GM23338 (cell line): Measurements from ENCODE around the gene MBD6. TPM values are rescaled to one million over a fixed set of nuclear protein-coding genes. Genes with fewer than 3 reads are reported as not detected.

Experiments
- ATAC-seq: fragments of 200-7000 bp; cut with Tn5 transposase; 3 replicates; pipeline ENCODE4 v1.9.1; 2020
- DNase-seq: peaks from one replicate; pipeline ENCODE4 v3.0.0-alpha.2; 2015; ENCODE audit warnings: low spot score
- H2AFZ ChIP-seq: fragments of 200-600 bp; sonication (generic); 2 replicates; pipeline ENCODE4 v1.8.0; 2016; ENCODE audit warnings: antibody characterized with exemption, mild to moderate bottlenecking, moderate library complexity
- H3F3A ChIP-seq: fragments of 200-600 bp; sonication (generic); replicated peaks from 2 replicates; pipeline ENCODE4 v1.8.0; 2017; ENCODE audit warnings: antibody characterized with exemption, mixed run types, low read depth
- H3K27ac ChIP-seq: fragments of 200-600 bp; sonication (generic); 2 replicates; pipeline ENCODE4 v1.6.1; 2016; ENCODE audit warnings: low read depth
- H3K27me3 ChIP-seq: fragments of 200-600 bp; sonication (generic); 2 replicates; pipeline ENCODE4 v1.8.0; 2016; ENCODE audit warnings: mild to moderate bottlenecking, mixed run types, moderate library complexity; ENCODE audit not compliant: insufficient read depth
- H3K36me3 ChIP-seq: fragments of 200-600 bp; sonication (generic); 2 replicates; pipeline ENCODE4 v1.8.0; 2016; ENCODE audit warnings: mild to moderate bottlenecking; ENCODE audit not compliant: insufficient read depth
- H3K4me1 ChIP-seq: fragments of 200-600 bp; sonication (generic); 2 replicates; pipeline ENCODE4 v1.8.0; 2016; ENCODE audit warnings: mild to moderate bottlenecking, moderate library complexity; ENCODE audit not compliant: insufficient read depth
- H3K4me2 ChIP-seq: fragments of 200-600 bp; sonication (generic); 2 replicates; pipeline ENCODE4 v1.7.1; 2017; ENCODE audit warnings: mixed run types
- H3K4me3 ChIP-seq: fragments of 200-600 bp; sonication (generic); 2 replicates; pipeline ENCODE4 v1.6.1; 2016; ENCODE audit warnings: mixed run types
- H3K79me2 ChIP-seq: fragments of 200-600 bp; sonication (generic); replicated peaks from 2 replicates; pipeline ENCODE4 v1.8.0; 2017; ENCODE audit warnings: mild to moderate bottlenecking; ENCODE audit not compliant: insufficient read depth
- H3K9me2 ChIP-seq: fragments of 200-600 bp; sonication (generic); 2 replicates; pipeline ENCODE4 v1.8.0; 2017; ENCODE audit not compliant: insufficient read depth
- H4K20me1 ChIP-seq: fragments of 200-600 bp; sonication (generic); replicated peaks from 2 replicates; pipeline ENCODE4 v1.8.0; 2017; ENCODE audit warnings: mild to moderate bottlenecking; ENCODE audit not compliant: insufficient read depth
- H3K27ac Mint-ChIP-seq: 2 replicates; pipeline ENCODE4 v1.8.0; 2020; ENCODE audit warnings: inconsistent platforms, mild to moderate bottlenecking, moderate library complexity, mixed read lengths
- H3K27me3 Mint-ChIP-seq: 3 replicates; pipeline ENCODE4 v1.8.0; 2022; ENCODE audit warnings: low read depth, mild to moderate bottlenecking, moderate library complexity, mixed read lengths, inconsistent platforms; ENCODE audit not compliant: insufficient read depth, poor library complexity
- H3K36me3 Mint-ChIP-seq: 3 replicates; pipeline ENCODE4 v1.8.0; 2021; ENCODE audit warnings: low read depth, mild to moderate bottlenecking, inconsistent platforms, moderate library complexity, mixed read lengths
- H3K4me1 Mint-ChIP-seq: 3 replicates; pipeline ENCODE4 v1.8.0; 2020; ENCODE audit warnings: mild to moderate bottlenecking, inconsistent platforms, mixed read lengths
- H3K4me3 Mint-ChIP-seq: 3 replicates; pipeline ENCODE4 v1.8.0; 2021; ENCODE audit warnings: moderate library complexity, mild to moderate bottlenecking, inconsistent platforms, mixed read lengths
- H3K9me3 Mint-ChIP-seq: 3 replicates; pipeline ENCODE4 v1.8.0; 2020; ENCODE audit warnings: moderate library complexity, mild to moderate bottlenecking, inconsistent platforms, mixed read lengths
- CREB1 ChIP-seq: fragments of 250-450 bp; sonication (Bioruptor Pico); IDR thresholded peaks from 2 replicates; pipeline ENCODE4 v1.5.0; 2020; ENCODE audit warnings: low read depth, mild to moderate bottlenecking, moderate library complexity
- EZH2 ChIP-seq: fragments of 200-600 bp; sonication (generic); IDR thresholded peaks from one replicate; pipeline ENCODE4 v1.8.0; 2017; ENCODE audit warnings: antibody characterized with exemption, mild to moderate bottlenecking, low read depth; ENCODE audit not compliant: unreplicated experiment
- EZH2phosphoT487 ChIP-seq: fragments of 200-600 bp; sonication (generic); IDR thresholded peaks from one replicate; pipeline ENCODE4 v1.8.1; 2018; ENCODE audit warnings: antibody characterized with exemption; ENCODE audit not compliant: unreplicated experiment
- NANOG ChIP-seq: IDR thresholded peaks from 2 replicates; pipeline ENCODE4 v1.6.1; 2016; ENCODE audit warnings: antibody characterized with exemption, borderline replicate concordance
- POLR2AphosphoS5 ChIP-seq: IDR thresholded peaks from 2 replicates; pipeline ENCODE4 v1.6.1; 2016; ENCODE audit warnings: antibody characterized with exemption, low read depth
- REST ChIP-seq: IDR thresholded peaks from one replicate; pipeline ENCODE4 v1.6.1; 2018; ENCODE audit warnings: antibody characterized with exemption; ENCODE audit not compliant: unreplicated experiment
- ZNF114 ChIP-seq: fragments of 250-450 bp; sonication (Bioruptor Pico); IDR thresholded peaks from 2 replicates; pipeline ENCODE4 v1.5.0; 2020; ENCODE audit warnings: mild to moderate bottlenecking, moderate library complexity
- ZNF331 ChIP-seq: fragments of 250-450 bp; sonication (Bioruptor Pico); IDR thresholded peaks from 2 replicates; pipeline ENCODE4 v1.5.0; 2020; ENCODE audit warnings: low read depth, mild to moderate bottlenecking, moderate library complexity
- polyA plus RNA-seq: library from polyadenylated mRNA; unstranded; fragments of >200 nt; fragmentation: Nextera tagmentation; extraction: Ambion mirVana; gene quantifications from 2 replicates; pipeline ENCODE4 v1.2.1, GENCODE V29; 2016
- total RNA-seq: library from RNA; depleted of rRNA; stranded (reverse); fragments of >200 nt; shearing (Covaris generic); gene quantifications from 2 replicates; pipeline ENCODE4 v1.2.3, GENCODE V29; 2014
- TF ChIP-seq, protein P1 (sequence below): fragments of 250-450 bp; sonication (Bioruptor Pico); IDR thresholded peaks from 2 replicates; pipeline ENCODE4 v1.5.0; 2020; ENCODE audit warnings: mild to moderate bottlenecking, moderate library complexity

Gene MBD6
- total and polyA plus RNA-seq, 2 experiments from 2014 or later: 12.5 to 17.1 TPM

DNA sequence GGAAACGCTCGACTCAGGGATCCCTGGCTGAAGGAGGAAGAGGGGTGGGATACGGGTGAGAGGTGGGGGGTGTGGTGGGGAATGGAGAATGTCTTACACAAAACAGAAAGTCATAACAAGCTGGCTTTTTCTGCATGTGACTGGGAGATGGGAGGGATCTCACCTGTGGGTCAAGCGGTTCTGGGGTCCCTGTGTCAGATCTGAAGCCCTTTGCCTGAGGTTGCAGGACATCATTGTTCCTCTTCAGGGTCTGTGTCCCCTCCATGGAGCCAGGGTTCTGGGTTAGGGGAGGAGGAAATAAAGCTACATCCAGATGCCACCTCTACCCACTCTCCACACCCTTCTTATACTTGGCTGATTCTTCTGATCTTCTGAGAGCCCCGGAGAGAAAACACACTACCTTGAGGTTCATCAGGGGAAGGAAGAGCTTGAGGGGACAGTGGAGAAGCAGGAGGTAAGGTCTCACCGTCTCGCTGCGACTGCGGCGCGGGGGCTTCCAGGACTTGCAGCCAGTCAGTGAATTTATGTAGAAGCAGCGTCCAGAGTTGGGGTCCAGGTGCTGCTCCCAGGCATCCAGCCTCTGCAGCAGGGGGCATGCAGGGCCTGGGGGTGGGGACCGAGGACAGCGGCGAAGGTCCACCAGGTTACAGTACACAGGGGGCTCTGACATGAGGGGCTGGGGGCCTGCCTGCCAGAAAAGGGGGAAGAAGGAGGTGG lies 45.5 kb upstream of the MBD6 start:
- ATAC-seq (no peak), DNase-seq (no peak)
- H3K4me1 Mint-ChIP-seq: peaks cover 50% of the 10 kb centered on the region
- Histone ChIP-seq H3K36me3 (no peaks in the 10 kb centered on the region), H3K27me3 (peaks cover 53% of the 10 kb centered on the region), H3K4me1 (peaks cover 44% of the 10 kb centered on the region), H4K20me1 (no peaks in the 10 kb centered on the region), H3K27ac (no peak overlapping the region), H2AFZ (peak overlapping the region; percentile 23; the same call in 1 of the 2 replicates), H3K79me2 (no peaks in the 10 kb centered on the region), H3K9me2 (no peaks in the 10 kb centered on the region), H3K4me2 (peak overlapping the region; percentile 98), H3F3A (peaks cover 9% of the 10 kb centered on the region), H3K4me3 (peak overlapping the region; percentile 82; the same call in 1 of the 2 replicates)
- no peaks in the 10 kb centered on the region; the same call in 2 of the 3 replicates for H3K9me3 Mint-ChIP-seq
- peak overlapping the region; percentile 75; the same call in 2 of the 3 replicates for H3K4me3 Mint-ChIP-seq
- peaks cover 61% of the 10 kb centered on the region for H3K27me3 Mint-ChIP-seq
- peaks cover 8% of the 10 kb centered on the region; the same call in 1 of the 3 replicates for H3K36me3 Mint-ChIP-seq
- TF ChIP-seq CREB1 (CRISPR knock-in tag) (no peak), ZNF114 (CRISPR knock-in tag) (no peak), POLR2AphosphoS5 (no peak), EZH2phosphoT487 (no peak)
- H3K27ac Mint-ChIP-seq: no peak overlapping the region

DNA sequence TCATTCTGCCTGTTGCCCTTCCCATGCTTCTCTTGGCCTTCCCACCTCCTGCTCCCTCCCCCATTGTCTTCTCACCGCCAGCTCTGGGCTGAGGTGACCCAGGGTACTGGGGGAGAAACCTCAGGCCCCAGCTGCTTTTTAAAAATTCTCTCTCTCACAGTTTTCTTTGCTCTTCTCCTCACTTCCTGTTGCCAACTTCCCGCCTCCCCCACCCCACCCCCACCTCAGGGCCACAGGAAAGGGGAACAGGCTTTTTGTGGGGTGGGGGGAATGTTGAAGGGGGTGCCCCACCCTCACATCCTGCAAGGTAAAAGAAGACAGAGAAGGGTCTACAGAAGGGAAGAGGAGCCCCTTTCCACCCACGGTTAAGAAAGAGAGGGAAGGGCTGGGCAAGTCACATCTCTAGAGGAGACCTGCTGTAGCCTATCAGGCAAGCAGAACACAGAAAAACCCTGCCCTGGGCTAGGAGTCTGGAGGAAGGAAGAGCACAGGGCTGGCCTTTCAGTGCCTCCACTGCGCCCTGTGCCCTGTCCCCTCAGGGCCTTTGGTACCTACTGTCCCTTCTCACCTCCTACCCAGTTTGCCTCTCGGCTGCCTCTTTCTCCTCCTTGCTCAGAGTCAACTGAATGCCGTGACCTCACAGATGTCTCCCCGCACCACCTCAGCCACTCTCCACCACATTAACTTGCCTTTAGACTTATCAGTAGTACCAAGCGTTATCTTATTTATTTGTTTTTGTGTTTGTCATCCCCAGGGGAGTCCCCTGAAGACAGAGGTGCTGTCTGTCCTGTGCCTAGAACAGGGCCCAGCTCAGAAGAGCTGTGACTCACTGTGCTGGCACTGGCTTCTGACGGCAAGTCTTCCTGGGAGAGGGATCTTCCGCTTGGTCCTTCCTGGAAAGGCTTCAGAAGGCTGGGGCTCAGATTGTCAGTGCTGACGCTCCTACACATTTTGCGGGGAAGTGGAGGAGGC lies 44.6 kb upstream of the MBD6 start:
- Histone ChIP-seq H3K4me3 (no peak overlapping the region), H3K36me3 (no peaks in the 10 kb centered on the region), H3K27ac (no peak overlapping the region), H3K4me2 (peak overlapping the region; percentile 98), H3K79me2 (no peaks in the 10 kb centered on the region), H3K9me2 (no peaks in the 10 kb centered on the region), H3K4me1 (peaks cover 44% of the 10 kb centered on the region), H3K27me3 (peaks cover 45% of the 10 kb centered on the region), H3F3A (peaks cover 9% of the 10 kb centered on the region), H2AFZ (peak overlapping the region; percentile 52), H4K20me1 (no peaks in the 10 kb centered on the region)
- Mint-ChIP-seq H3K4me3 (no peak overlapping the region; the same call in 2 of the 3 replicates), H3K36me3 (peaks cover 8% of the 10 kb centered on the region; the same call in 1 of the 3 replicates), H3K27ac (no peak overlapping the region), H3K27me3 (peaks cover 54% of the 10 kb centered on the region), H3K4me1 (peaks cover 51% of the 10 kb centered on the region), H3K9me3 (no peaks in the 10 kb centered on the region; the same call in 2 of the 3 replicates)
- DNase-seq (no peak), ATAC-seq (no peak)
- TF ChIP-seq ZNF114 (CRISPR knock-in tag): no peak
- no peak for TF ChIP-seq ZNF331 (CRISPR knock-in tag)
- no peak for TF ChIP-seq NANOG
- TF ChIP-seq EZH2: no peak
- TF ChIP-seq, protein P1, sequence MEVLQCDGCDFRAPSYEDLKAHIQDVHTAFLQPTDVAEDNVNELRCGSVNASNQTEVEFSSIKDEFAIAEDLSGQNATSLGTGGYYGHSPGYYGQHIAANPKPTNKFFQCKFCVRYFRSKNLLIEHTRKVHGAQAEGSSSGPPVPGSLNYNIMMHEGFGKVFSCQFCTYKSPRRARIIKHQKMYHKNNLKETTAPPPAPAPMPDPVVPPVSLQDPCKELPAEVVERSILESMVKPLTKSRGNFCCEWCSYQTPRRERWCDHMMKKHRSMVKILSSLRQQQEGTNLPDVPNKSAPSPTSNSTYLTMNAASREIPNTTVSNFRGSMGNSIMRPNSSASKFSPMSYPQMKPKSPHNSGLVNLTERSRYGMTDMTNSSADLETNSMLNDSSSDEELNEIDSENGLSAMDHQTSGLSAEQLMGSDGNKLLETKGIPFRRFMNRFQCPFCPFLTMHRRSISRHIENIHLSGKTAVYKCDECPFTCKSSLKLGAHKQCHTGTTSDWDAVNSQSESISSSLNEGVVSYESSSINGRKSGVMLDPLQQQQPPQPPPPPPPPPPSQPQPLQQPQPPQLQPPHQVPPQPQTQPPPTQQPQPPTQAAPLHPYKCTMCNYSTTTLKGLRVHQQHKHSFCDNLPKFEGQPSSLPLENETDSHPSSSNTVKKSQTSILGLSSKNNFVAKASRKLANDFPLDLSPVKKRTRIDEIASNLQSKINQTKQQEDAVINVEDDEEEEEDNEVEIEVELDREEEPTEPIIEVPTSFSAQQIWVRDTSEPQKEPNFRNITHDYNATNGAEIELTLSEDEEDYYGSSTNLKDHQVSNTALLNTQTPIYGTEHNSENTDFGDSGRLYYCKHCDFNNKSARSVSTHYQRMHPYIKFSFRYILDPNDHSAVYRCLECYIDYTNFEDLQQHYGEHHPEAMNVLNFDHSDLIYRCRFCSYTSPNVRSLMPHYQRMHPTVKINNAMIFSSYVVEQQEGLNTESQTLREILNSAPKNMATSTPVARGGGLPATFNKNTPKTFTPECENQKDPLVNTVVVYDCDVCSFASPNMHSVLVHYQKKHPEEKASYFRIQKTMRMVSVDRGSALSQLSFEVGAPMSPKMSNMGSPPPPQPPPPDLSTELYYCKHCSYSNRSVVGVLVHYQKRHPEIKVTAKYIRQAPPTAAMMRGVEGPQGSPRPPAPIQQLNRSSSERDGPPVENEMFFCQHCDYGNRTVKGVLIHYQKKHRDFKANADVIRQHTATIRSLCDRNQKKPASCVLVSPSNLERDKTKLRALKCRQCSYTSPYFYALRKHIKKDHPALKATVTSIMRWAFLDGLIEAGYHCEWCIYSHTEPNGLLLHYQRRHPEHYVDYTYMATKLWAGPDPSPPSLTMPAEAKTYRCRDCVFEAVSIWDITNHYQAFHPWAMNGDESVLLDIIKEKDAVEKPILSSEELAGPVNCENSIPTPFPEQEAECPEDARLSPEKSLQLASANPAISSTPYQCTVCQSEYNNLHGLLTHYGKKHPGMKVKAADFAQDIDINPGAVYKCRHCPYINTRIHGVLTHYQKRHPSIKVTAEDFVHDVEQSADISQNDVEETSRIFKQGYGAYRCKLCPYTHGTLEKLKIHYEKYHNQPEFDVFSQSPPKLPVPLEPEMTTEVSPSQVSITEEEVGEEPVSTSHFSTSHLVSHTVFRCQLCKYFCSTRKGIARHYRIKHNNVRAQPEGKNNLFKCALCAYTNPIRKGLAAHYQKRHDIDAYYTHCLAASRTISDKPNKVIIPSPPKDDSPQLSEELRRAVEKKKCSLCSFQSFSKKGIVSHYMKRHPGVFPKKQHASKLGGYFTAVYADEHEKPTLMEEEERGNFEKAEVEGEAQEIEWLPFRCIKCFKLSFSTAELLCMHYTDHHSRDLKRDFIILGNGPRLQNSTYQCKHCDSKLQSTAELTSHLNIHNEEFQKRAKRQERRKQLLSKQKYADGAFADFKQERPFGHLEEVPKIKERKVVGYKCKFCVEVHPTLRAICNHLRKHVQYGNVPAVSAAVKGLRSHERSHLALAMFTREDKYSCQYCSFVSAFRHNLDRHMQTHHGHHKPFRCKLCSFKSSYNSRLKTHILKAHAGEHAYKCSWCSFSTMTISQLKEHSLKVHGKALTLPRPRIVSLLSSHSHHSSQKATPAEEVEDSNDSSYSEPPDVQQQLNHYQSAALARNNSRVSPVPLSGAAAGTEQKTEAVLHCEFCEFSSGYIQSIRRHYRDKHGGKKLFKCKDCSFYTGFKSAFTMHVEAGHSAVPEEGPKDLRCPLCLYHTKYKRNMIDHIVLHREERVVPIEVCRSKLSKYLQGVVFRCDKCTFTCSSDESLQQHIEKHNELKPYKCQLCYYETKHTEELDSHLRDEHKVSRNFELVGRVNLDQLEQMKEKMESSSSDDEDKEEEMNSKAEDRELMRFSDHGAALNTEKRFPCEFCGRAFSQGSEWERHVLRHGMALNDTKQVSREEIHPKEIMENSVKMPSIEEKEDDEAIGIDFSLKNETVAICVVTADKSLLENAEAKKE (CRISPR knock-in tag): no peak
- no peak for TF ChIP-seq CREB1 (CRISPR knock-in tag)
- TF ChIP-seq REST: no peak
